Vagina (tissue), 2 donors: ENCODE data around the gene XPOT. TPM values are rescaled to one million over a fixed set of nuclear protein-coding genes. Genes with fewer than 3 reads are reported as not detected.

Experiments
- DNase-seq, 2 donors: peaks; one replicate each; pipeline ENCODE4 v3.0.0-alpha.2; 2017; ENCODE audit errors: extremely low spot score in 2 of 2
- H3K27ac ChIP-seq: fragments of 200-600 bp; sonication (generic); one replicate; pipeline ENCODE4 v1.5.1; 2019
- H3K27me3 ChIP-seq: fragments of 200-600 bp; sonication (generic); one replicate; pipeline ENCODE4 v1.5.1; 2019
- H3K36me3 ChIP-seq, 2 donors: fragments of 200-600 bp; sonication (generic); one replicate each; pipeline ENCODE4 v1.5.1; 2017 to 2019
- H3K4me1 ChIP-seq: fragments of 200-600 bp; sonication (generic); one replicate; pipeline ENCODE4 v1.5.1; 2019
- H3K4me3 ChIP-seq, 2 donors: fragments of 200-600 bp; sonication (generic); 1 replicate in 1 of 2; 2 replicates in 1 of 2; pipeline ENCODE4 v1.5.1; 2016 to 2019
- H3K9me3 ChIP-seq: fragments of 200-600 bp; sonication (generic); one replicate; pipeline ENCODE4 v1.5.1; 2019
- POLR2A ChIP-seq, 2 donors: fragments of 450-650 bp; IDR thresholded peaks; one replicate each; pipeline ENCODE4 v1.6.1; 2017; ENCODE audit warnings: antibody characterized with exemption in 2 of 2, mild to moderate bottlenecking in 2 of 2, moderate library complexity in 2 of 2
- POLR2AphosphoS5 ChIP-seq, 2 donors: sonication (generic); formaldehyde crosslinking; IDR thresholded peaks; one replicate each; pipeline ENCODE4 v1.9.0; 2017; ENCODE audit warnings: antibody characterized with exemption in 2 of 2, mild to moderate bottlenecking in 2 of 2, low read depth in 1 of 2; ENCODE audit not compliant: insufficient read depth in 1 of 2
- intact Hi-C: fragments of 100-400 bp; cut with DNase I; formaldehyde crosslinking; loops from one replicate; pipeline ENCODE4 v1.15.1; 2023
- total RNA-seq: library from RNA; depleted of rRNA; stranded (reverse); fragments of >200 nt; gene quantifications from one replicate; pipeline ENCODE4 v1.2.3, GENCODE V29; 2016
- TF ChIP-seq, protein P1 (sequence below), 3 experiments: fragments of 450-650 bp in 2 of 3; fragments of 200-600 bp in 1 of 3; sonication (generic) in 1 of 3; IDR thresholded peaks; one replicate each; pipeline ENCODE4 v1.5.1; 2017 to 2019; ENCODE audit warnings: antibody characterized with exemption in 3 of 3, mild to moderate bottlenecking in 2 of 3, moderate library complexity in 2 of 3

XPOT gene
- total RNA-seq, 1 donor from 2014 or later = 46.2 TPM

GRCh38 chr12:64450711-64451486 lies 46.7 kb downstream of the XPOT start:
- DNase-seq = no peak
- H3K27ac ChIP-seq = peak overlapping the region; percentile 99
- no peaks in the 10 kb centered on the region for H3K27me3 ChIP-seq
- no peaks in the 10 kb centered on the region for H3K9me3 ChIP-seq
- intact Hi-C loops = no loop called here
- H3K36me3 ChIP-seq = peaks cover 0 to 14% of the 10 kb centered on the region in 2 donors
- no peak for TF ChIP-seq POLR2A (IDR thresholded peaks at IDR 0.05)
- peak overlapping the region; percentile 89 to 96 for H3K4me3 ChIP-seq
- H3K4me1 ChIP-seq = peaks cover 30% of the 10 kb centered on the region

DNA sequence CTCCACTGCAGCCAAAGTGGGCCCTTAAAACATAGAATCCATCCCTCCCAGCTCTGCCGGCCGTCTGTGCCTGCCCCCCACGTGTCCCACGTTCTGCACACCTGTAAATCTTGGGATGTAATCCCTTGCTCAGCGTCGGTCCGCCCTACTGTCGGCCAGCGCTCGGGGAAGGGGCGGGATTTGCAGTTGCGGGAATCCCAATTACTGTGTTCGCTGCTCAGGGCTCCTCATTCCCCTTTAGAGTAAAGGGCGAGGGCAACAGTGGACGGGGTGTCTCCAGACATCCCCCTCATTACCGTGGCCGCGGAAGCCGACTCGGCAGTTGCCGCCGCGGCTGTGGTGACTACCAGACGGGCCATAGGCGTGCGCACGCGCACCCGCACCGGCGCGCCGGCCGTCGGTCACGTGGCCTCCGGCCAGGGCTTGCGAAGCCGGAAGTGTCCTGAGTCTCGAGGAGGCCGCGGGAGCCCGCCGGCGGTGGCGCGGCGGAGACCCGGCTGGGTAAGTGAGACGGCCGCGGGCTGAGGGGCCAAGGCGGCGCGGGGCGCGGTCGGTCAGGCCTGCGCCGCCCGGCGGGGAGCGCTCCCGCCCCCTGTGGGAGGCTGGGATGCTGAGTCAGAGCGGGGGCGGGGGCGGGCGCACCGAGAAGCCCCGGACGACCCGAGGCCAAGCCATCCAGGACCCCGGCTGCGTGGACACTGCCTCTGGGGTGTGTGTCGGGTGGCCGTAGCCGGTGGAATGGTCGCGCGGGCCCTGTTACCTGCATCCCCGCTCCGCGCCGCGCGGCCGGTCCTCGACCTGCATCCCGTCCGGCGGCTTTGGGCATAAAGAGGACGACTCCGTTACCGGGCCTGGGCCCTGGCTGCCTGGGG lies 47.7 kb downstream of the XPOT start, which contains the start of gene TBK1:
Gene TBK1 (plus strand): TSS at position 434 of the 872 bp plus-strand sequence. CDS start 3,751 bp downstream, outside the sequence.
- peak within 1 kb of the TSS; percentile 99 for H3K27ac ChIP-seq
- peak within 1 kb of the TSS; percentile 89 to 96 for H3K4me3 ChIP-seq
- DNase-seq = peak in 1 of 2 donors; percentile 91
- H3K4me1 ChIP-seq = peaks cover 30% of the 10 kb centered on the region
- peaks cover 0 to 5% of the 10 kb centered on the region in 2 donors for H3K36me3 ChIP-seq
- intact Hi-C loops = no loop called here
- TF ChIP-seq POLR2A (IDR thresholded peaks at IDR 0.05) (peak in 1 of 2 donors; percentile 81), POLR2AphosphoS5 (IDR thresholded peaks at IDR 0.05; ENCODE audit: insufficient read depth in 1 of 2, low read depth in 1 of 2) (peak; percentile 64 to 79)
- TF ChIP-seq, protein P1, sequence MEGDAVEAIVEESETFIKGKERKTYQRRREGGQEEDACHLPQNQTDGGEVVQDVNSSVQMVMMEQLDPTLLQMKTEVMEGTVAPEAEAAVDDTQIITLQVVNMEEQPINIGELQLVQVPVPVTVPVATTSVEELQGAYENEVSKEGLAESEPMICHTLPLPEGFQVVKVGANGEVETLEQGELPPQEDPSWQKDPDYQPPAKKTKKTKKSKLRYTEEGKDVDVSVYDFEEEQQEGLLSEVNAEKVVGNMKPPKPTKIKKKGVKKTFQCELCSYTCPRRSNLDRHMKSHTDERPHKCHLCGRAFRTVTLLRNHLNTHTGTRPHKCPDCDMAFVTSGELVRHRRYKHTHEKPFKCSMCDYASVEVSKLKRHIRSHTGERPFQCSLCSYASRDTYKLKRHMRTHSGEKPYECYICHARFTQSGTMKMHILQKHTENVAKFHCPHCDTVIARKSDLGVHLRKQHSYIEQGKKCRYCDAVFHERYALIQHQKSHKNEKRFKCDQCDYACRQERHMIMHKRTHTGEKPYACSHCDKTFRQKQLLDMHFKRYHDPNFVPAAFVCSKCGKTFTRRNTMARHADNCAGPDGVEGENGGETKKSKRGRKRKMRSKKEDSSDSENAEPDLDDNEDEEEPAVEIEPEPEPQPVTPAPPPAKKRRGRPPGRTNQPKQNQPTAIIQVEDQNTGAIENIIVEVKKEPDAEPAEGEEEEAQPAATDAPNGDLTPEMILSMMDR (IDR thresholded peaks at IDR 0.05) = peak in 1 of 3 experiments; percentile 21
- no peaks in the 10 kb centered on the region for H3K27me3 ChIP-seq
- H3K9me3 ChIP-seq = no peaks in the 10 kb centered on the region

- intact Hi-C loops = no loop called here
- peak overlapping the region; percentile 89 to 96 for H3K4me3 ChIP-seq
- no peak for DNase-seq
- TF ChIP-seq, protein P1 (IDR thresholded peaks at IDR 0.05) = no peak
- TF ChIP-seq POLR2A (IDR thresholded peaks at IDR 0.05) (no peak), POLR2AphosphoS5 (IDR thresholded peaks at IDR 0.05; ENCODE audit: insufficient read depth in 1 of 2, low read depth in 1 of 2) (peak; percentile 31 to 81)
- H3K4me1 ChIP-seq = peaks cover 30% of the 10 kb centered on the region
- no peaks in the 10 kb centered on the region for H3K27me3 ChIP-seq
- peak overlapping the region; percentile 99 for H3K27ac ChIP-seq
- H3K9me3 ChIP-seq = no peaks in the 10 kb centered on the region
- H3K36me3 ChIP-seq = peaks cover 0 to 4% of the 10 kb centered on the region in 2 donors
Observed at GRCh38 chr12:64452559-64453329, 48.6 kb downstream of the XPOT start.

GRCh38 chr12:64455506-64455905 lies 51.3 kb downstream of the XPOT start:
- TF ChIP-seq, protein P1 (IDR thresholded peaks at IDR 0.05) = no peak
- no peak for TF ChIP-seq POLR2A (IDR thresholded peaks at IDR 0.05)
- no peak for TF ChIP-seq POLR2AphosphoS5 (IDR thresholded peaks at IDR 0.05; ENCODE audit: insufficient read depth in 1 of 2, low read depth in 1 of 2)
- Histone ChIP-seq H3K27ac (no peak overlapping the region), H3K9me3 (no peaks in the 10 kb centered on the region), H3K27me3 (no peaks in the 10 kb centered on the region), H3K4me1 (peaks cover 48% of the 10 kb centered on the region), H3K36me3 (peaks cover 0 to 6% of the 10 kb centered on the region in 2 donors), H3K4me3 (no peak overlapping the region)
- no peak for DNase-seq
- intact Hi-C loops = no loop called here

DNA sequence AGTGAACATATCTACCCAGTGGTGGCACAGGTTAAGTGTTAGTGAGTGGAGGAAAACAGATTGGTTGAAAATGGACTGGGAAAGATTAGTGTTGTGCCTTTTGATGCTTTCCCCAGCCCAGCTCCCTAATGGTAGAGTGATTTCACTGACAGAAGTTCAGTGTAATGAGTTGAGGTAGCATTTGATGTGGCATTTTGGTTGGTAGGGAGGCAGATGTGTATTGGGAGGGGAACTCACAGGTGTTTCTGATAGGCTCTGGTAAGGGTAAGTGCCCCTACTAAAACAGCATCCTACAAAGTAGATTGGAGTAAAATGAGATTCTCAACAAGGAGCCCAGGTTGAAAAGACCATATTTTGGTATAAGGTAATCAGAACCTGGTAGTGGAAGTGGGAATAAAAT lies 51.9 kb downstream of the XPOT start:
- H3K4me3 ChIP-seq = no peak overlapping the region
- no peak overlapping the region for H3K27ac ChIP-seq
- peaks cover 41% of the 10 kb centered on the region for H3K4me1 ChIP-seq
- no peaks in the 10 kb centered on the region for H3K27me3 ChIP-seq
- intact Hi-C loops = no loop called here
- H3K36me3 ChIP-seq = peaks cover 0 to 11% of the 10 kb centered on the region in 2 donors
- no peaks in the 10 kb centered on the region for H3K9me3 ChIP-seq
- TF ChIP-seq POLR2A (IDR thresholded peaks at IDR 0.05) = no peak
- TF ChIP-seq, protein P1 (IDR thresholded peaks at IDR 0.05) = no peak
- no peak for TF ChIP-seq POLR2AphosphoS5 (IDR thresholded peaks at IDR 0.05; ENCODE audit: insufficient read depth in 1 of 2, low read depth in 1 of 2)
- no peak for DNase-seq
